GM18861 (cell line): Measurements from ENCODE around the gene CTXN3.

ENCODE experiments used
- ATAC-seq: cut with Tn5 transposase; IDR thresholded peaks from one replicate; pipeline ENCODE4 v1.9.1; 2021; ENCODE audit not compliant: unreplicated experiment

The CTXN3 gene

DNA sequence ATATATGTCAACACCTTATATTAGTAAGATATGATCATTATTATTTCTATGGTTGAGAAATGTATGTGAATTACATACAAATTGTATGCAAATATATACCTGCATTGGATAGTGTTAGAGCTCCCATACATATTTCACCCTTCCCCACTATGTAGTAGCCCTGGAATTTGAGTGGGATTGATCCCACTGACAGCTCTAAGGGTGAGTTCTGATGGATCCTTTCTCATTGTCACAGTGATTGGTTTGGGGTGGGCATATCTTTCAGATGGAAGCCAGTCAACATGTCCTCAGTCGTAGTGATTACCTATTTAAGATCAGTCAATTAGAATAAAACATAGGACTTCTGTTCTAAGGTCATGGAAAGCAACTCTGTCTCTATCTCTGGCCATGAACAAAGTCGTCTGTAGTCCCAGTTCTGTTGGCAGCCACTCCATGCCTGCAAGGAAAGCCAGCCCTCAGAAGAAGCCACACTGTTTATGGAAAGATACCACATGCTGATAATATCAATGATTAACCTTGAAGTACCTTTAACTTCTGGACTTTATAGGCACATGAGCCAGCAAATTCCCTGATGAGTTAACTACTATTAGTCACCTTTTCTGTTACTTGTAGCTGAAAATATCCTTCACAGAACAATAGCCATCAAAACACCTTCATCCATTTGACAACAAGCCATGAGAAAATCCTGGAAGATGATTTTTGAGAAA, 49.2 kb downstream of the CTXN3 start:
- ATAC-seq, result no peak

DNA sequence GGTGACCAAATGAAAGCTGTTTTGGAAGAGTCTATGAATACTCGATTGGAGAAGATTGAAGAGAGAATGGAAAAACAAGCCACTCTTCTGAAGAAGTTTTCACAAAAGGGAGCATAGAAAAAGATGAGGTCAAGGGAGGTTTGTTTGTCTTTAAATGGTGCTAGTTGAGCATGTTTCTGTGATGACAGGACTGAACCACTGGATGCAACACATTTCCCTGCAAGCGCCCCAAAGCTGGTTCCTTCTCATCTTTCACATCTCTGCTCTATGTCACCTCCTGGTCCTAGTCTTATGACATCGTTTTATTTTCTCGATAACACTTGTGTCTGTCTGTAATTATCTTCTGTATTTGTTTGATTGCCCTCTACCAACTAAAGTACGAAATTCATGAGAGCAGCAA, 50.5 kb downstream of the CTXN3 start:
- ATAC-seq, result no peak

DNA sequence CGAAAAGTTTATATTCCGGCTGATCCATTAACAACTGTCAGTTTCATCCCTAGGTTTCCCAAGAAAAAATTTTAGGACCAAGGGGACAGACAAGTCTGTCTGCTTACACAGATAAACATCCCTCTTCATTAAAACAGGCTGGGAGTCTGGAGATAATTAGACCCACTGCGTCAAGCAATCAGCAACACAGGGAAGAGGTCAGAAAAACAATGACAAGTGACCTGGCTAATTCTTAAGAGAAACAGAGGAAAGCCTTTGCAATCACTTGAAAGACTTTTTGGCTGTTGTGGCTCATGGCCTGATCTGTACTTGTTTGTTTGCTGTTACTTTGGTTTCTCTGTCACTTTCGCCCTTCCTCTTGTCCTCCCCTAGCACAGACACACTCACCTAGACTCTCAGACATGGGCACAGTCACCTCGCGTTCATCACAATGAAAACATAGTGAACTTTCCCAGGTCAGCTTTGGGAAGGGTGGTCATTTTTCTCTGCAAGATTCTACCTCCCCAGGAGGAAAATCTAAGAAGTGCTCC, 51.4 kb downstream of the CTXN3 start:
- ATAC-seq, result no peak

DNA sequence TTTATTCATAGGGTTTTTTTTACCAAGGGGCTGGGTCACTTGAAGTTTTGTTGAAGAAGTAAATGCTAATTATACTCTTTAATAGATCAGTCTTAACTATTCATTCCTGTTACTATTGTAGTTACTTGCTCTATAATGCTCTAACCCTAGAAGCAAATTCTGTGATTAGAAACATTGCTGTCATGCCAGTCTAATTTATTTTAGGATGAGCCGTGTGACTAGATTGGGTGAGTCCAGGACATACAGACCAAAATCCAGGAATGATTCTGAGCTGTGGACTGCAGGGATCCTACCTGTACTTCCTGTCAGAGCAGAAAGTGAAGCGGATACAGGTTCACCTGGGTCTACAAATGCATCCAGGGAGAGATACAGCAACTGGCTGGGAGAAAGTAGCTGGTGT, 53.6 kb downstream of the CTXN3 start:
- ATAC-seq, result no peak

DNA sequence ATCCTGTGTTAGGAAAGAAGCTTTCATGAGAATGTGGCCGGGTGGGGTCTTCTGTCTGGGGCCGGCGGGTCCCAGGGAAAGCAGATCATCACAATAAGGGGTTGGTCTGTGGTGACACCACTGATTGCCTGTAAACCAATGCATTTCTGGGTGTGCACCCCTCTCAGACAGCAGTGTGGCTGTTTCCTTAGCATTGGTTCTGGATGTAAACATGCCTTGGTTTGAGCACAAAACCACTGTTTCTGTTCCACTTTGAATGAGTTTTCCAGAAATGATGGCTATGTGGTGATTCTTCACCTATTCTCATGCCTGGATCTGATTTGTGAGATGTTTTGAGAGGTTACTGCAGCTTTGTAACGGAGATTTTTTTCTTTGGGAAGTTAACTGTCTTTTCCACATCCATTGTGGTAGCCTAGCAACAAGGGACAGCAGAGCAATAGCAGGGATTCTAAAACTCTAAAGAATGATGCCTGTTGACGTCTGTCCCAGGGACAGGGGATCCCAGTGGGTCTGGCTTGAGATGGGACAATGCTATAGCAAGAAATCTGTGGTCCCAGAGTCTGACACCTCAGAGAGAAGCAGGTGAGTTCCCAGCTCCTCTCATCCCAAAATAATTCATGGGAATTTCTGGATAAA, 54.2 kb downstream of the CTXN3 start, which contains the start of gene CCDC192:
Gene CCDC192, plus strand, starts transcription at position 466 of the 636 bp plus-strand sequence. Its CDS starts 55 bp downstream, at position 521.
- no peak for ATAC-seq

DNA sequence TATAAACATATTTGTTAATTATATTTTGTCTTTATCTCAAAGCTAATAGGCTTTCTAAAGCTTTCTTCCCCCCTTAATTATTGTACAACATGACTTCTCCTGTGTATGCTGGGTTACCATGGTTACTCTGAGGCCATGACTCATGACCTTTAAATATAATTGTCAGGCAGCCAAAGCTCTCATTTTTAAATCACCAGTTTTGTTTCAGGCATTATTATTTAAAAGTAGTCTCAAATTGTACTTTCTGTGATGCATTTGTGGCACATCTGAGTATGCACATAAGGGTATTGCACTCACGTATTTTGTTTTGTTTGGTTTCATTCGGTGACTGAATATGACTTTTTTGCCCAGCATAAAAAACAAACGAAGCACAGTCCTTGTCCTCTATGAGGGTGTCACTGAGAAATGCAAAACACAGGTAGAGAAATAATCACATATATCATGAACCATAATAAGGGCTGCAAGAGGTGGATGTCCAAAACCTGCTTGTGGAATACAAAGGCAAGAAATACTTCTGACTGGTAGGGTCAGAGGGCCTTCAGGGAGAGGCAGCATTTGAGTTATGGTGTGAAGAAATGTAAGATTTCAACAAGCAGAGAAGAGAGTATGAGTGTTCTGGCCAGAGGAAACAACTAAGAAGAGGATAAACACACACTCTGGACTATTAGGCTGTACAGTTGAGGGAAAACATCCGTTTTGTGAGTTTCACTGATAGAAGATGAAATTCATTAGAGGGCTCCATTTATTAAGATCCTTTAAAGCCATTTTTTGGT, 56.4 kb downstream of the CTXN3 start:
- ATAC-seq, result peak; percentile 66

DNA sequence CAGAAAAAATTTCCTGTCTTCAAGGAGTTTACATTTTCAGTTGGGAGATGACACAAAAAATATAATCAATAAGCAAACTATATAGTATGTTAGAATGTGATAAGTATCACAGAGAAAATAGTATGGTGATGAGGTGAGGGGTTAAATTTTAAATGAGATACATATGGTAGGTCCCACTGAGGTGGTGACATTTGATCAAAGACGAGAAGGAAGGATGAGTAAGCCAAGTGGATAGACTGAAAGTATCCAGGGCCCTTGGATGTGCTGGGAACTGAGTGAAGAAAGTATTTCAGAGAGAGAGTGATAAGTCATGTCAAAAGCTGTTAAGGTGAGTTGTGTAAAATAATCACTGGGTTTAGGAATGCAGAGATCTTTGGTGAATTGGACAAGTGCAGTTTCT, 57.8 kb downstream of the CTXN3 start:
- no peak for ATAC-seq

DNA sequence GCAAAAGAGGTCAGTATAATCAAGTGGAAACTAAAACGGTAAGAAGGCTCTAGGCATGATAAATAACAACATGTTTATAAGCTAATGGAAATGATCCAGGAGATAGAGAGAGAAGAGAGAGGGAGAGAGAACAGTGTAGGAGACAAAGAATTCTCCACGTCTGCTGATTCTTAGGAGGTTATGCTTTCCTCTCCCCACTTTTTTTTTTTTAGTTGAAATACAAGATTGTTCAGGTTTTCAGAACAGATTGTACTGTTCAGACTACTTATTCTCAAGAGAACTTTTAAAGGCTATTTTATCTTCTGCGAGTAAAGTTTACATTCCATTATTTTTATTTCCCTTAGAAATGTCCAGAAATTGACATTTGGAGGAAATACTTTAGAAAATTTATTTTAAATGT, 58.3 kb downstream of the CTXN3 start:
- no peak for ATAC-seq
